AG08395 (cell line): ENCODE data around the gene SLC6A6.

ENCODE experiments used
- DNase-seq: peaks from one replicate; pipeline ENCODE4 v3.0.0; 2012; ENCODE audit warnings: mixed read lengths, low spot score

The SLC6A6 gene

DNA sequence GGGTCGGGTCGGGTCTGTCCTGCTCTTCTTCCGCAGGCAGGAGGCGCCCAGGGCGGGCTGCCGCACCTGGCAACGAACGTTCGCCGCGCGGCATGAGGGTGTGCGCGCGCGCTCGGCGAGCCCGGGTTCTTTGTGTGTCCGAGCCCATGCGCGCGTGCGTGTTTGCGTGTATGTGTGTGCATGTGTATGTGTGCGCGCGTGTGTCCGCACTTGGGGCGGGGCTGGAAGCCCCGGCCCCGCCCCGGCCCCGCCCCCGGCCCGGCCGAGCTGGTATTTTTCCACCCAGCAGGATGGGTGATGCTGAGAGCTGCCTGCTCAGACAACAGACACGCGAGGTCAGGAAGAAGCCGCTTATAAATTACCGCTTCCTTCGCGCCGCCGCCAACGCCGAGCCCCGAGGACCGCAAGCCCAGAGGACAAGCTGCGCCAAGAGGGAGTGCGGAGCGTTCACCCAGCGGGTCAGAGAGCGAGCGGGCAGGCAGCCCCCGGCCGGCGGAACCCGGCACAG is at the start of gene SLC6A6:
Gene SLC6A6 (plus strand): TSS at position 303 of the 508 bp plus-strand sequence. CDS start 41,029 bp downstream, outside the sequence.
- peak; percentile 94 for DNase-seq

DNA sequence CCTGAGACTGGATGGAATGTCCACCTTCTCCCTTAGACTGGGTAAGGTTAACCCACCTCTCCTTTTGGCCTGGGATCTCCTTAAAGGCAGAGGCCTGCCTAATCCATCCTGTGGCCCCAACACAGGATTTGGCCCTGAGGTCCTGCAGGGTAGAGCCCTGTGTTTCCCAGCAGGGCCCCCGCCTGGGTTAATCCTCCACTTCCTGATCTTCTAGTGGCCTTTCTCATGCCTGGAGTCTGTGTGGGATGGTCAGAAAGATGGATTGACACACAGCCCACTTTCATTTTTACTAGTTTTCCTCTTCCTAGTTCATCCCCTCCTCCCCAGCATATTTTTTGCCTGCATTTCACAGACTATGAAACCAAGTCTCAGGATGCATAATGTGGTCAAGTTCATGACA is 48.9 kb upstream of the SLC6A6 start:
- no peak for DNase-seq

DNA sequence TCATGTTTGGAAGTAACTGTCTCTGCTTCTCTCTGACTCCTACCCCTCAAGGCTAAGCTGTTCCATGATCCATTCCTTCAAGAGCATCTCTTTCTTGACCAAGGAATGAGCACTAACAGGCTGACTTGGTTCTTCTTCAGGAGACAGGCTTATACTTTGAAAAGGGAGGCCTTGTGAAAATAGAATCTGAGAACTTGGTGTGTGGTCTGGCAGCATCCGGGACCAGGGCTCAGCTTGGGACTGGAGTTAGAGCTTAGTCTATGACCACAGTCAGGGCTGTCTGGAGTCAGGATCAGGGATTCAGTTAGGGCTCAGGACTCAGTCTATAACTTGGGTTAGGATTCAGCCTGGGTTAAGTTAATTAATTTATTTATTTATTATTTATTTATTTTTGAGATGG is 44.9 kb upstream of the SLC6A6 start:
- no peak for DNase-seq

DNA sequence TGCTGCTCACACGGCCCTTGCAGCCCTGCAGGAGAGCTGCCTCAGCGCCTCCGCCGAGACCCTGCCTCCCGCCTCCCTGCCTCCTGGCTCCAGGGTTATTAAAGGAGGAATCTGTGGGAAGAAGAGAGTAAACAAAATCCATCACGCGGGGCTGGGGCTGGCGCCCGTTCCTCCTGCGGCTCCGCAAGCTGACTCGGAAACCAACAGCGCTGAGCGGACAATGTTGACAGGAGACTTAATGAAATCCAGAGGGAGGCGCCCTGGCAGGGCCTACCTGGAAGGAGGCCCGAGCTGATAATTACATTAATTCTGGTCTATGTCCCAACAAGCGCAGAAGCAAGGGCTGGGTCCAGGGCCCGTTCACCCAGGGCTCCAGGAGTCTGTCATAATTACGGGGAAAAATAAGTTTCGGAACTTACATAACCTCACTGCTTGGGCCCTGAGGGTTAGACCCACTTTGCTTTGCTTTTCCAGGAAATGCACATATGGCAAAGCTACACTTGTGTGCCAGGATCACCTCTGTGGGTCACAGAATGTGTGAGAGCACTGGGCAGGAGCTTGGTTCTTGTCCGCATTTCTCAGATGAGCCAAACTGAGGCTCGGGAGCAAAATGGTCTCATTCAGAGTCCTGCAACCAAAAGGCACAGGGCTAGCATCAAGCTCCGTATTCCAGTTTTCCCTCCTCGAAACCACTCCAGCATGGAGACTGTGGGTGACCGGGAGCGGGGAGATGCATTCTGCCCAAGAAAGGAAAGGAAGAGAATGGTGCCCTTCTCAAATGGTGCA is 43.8 kb upstream of the SLC6A6 start:
- peak; percentile 75 for DNase-seq

DNA sequence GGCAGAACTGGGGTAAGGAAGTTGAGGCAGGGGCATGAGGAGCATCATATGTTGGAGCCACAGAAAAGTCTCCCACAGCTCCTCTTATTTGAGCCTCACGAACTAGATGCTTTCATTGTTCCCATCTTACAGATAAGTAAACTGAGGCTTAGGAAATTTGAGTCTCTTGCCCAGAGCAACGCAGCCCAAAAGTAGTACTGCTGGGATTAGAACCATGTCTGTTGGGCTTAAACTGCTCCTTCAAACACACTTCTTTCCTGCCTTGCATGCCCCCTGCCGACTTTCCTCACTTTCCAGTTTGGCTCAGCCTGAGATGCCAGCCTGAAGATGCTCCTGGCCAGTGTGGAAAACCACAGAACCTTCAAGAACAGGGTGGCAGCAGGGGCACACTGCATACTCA is 43.1 kb upstream of the SLC6A6 start:
- no peak for DNase-seq

DNA sequence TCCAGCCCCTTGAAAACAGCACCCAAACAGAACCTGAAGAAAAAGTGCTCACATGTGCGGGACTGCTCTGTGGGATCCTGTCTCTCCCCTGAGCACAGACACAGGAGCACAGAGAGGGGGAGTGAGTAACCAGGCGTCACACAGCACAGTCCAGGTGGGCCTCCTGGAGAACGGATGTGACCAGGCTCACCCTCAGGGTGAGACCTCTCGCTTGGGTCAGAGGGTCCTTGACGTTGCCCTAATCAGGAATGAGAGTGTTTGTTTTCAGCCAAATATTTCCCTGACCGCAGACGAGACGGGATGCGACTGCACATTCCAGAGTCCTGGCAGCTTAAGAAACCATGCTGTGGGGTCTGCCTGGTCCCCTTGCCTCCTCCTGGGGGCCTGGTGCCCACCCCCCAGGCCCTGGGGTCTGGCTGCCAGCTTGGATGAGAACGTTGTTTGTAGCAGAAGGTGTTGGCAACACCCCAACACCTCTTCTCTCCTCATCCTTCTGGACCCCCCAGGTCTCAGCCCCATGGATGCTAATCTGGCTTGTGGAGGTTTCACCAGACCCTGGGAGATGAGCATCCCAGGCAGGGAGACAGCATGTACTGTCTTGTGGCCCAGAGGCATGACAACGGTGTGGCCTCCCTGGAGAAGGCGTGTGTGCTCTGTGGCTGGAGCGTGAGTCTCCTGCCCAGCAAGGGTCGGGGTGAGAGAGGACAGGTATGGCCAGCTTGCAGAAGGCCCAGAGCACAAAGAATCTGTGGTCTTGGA is 42.1 kb upstream of the SLC6A6 start:
- DNase-seq: peak; percentile 48

DNA sequence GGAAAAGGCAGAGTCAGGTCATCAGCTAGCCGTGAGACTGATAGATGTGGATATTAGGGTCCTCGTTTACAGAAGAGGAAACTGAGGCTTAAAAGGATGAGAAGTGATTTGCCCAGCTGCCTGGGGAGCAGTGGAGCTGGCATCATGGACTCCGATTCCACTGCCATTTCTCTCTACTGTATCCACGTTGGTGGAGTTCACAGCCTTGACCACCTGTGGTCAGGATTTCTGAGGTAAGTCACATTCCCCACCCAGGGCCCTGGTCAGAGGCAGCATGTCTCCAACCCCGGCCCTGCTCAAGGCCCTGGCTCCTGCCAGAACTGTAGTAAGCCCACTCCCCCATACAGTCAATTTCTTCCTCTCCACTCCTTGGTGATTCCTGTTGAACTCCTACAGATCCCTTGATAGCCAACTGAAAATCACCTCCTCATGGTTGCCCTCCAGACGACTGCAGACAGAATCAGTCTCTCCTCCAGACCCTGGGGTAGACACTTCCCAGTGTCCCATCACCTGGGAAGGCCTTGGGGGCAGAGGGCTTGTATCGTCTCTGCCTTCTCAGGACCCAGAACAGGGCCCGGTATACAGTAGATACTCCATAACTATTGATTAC is 41.2 kb upstream of the SLC6A6 start:
- DNase-seq: no peak

DNA sequence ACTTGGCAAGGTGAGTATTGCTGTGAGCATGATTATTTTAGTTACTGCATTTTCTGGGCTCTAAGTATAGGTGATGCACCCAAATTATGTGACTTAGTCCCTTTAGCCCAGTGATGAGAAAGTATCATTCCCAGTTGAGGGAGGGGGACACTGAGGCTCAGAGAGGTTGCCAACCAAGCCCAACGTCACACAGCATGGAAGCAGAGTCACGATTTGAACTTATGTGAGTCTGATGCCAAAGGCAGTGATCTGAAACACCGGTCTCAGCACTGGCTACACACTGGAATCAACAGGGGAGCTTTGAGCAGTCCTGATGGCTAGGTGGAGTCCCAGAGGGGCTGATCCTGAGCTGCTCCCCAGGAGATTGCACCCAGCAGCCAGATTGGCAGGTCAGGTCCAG is 39.5 kb upstream of the SLC6A6 start:
- DNase-seq: no peak

DNA sequence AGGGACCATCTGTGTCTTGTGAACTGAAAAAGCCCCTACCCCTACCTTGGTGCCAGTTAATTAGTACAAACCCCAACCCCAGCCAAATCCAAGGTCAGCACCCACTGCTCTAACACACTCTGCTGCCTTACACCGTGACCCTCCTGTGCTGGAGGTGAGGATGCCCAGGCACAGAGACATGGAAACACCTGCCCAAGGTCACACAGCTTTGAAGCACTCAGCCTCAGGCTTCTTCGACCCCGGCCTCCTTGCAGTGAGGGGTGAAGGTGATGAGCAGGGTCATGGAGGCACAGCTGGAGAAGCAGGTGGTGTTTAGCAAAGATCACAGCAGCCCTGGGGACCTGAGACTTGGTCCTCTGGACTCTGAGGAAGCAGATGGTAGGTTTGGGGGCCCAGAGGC is 39.0 kb upstream of the SLC6A6 start:
- DNase-seq: no peak

DNA sequence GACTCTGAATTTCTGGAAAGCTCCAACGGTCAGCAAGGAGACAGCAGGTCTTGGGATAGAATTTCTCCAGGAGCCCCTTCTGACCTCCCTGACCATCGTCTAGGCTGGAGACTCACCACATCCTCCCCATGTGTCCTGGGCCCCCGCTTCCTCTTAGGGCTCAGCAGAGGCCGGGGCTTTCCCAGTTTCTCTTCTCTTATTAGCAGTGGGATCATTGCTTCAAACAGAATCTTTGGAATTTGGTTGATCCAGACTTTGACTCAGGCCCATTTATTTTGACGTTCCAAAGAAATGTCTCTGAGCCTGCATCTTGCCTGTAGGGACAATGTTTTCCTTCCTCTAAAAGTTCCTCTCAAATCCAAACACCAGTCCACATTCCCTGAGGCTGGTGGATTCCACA is 38.4 kb upstream of the SLC6A6 start:
- no peak for DNase-seq

DNA sequence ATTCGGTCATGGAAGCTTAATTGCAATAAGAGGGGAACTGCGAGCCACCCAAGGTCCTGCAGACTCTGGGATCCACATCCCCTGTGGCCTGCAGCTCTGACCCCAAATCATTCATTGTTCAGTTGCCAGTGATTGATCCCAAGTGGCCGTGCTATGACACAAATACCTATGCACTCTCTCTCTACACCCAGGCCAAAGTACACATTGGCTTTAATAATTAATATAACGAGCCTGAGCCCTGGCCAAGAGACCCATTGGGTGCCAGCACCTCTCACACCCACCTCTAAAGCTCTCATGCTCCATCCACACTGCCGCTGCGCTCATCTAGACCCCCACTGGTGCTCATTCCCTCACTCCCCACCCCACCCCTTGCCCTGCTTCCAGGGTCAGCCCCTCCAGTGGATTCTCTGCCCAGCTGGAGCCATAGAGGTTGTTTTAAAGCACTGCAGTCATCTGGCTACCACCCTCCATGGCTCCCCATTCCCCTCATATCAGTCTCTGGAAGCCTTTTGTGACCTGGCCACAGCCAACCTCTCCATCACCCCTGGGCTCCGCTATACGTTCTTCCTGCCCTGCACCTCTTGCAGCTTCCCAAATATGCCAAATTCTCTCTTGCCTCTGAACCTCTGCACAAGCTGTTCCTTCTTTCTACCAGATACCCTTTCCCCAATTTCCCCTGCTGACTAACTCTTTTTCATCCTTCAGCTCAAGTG is 37.7 kb upstream of the SLC6A6 start:
- no peak for DNase-seq

DNA sequence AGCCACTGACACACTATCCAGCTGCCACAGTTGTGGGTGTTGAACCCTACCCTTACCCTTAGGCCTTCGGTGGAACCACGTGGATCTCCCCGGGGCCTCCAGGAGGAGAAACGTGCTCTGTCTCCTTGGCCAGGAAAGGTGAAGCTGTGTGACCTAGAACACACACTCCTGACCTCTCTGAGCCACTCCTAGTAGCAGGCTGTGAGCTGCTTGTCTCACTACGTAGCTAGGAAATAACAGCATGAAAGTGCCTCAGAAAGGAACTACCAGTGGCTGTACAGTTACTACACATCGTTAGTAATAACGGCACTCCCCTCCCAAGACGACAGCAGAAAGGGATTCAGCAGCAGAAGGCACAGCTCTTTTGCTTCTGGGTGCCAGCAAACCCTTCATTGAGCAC is 36.2 kb upstream of the SLC6A6 start:
- no peak for DNase-seq

DNA sequence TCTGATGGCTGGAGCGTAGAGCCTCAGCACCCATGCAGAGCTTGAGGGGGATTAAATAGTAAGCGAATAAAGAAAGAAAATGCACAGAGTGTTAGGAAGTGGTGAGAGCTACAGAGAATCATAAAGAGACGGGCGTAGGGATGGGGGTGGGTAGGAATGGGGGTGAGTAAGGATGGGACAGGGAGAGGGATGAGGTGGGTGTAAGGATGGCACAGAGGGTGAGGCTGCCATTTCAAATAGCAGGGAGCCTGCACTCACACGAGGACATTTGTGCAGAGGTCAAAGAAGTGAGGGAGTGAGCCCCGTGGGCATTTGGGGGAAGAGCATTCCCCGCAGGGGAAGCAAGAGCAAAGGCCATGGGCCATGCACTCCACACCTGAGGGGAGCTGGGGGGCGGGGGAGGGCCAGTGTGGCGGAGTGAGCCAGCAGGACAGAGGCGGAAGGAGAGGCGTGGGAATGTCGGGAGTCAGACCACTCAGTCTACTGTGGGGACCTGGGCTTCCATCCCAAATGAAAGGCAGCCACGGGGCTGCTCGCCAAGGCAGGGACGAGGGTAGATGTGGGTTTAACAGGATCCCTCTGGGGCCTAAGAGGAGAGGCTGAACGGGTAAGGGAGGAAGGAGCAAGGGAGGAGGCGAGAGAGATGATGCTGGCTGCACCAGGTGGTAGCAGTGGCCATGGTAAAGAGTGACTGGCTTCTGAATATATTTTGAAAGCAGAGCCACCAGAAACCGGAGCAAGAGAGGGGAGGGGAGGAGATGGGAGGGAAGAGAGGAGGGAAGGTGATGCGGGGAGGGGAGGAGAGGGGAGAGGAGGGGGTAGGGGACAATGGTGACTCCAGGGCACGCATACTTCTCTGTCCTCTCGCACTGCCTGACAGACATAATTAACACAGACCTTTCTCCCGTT is 35.2 kb upstream of the SLC6A6 start:
- DNase-seq: no peak

DNA sequence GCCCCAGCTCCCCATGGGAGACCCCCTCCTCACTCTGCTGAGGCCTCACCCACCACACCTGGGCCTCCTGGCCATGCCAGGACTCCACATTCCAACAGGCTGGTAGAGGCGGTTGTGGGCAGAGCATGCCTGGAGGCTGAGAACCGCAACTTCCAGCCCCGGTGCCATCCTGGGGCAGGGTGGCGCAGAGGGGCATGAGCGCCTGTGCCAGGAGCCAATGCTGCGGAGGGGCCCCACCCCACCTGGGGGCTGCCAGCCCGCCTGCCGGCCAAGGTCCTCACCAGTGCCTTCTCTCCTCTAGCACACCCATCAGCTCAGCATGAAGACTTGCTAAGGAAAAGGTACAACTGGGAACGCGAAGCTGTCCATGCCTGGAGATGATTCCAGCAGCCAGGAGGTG is 34.3 kb upstream of the SLC6A6 start:
- no peak for DNase-seq

DNA sequence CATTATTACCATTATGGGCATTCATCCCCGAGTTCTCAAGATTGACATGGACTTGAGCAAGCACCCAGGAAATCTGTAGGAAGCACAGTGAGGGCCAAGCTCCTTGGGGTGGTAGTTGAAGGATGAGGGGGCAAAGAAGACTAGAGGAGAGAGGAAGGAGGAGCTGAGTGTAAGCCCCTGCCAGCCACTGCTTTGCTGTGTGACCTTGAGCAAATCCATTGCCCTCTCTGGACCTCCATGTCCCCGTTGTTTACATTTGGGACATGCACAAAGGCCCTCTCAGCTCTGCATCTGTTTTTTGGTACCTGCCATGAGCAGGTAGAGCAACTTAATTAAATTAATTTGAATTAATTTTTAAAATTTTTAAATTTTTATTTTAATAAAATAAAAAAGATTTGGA is 33.5 kb upstream of the SLC6A6 start:
- DNase-seq: no peak

DNA sequence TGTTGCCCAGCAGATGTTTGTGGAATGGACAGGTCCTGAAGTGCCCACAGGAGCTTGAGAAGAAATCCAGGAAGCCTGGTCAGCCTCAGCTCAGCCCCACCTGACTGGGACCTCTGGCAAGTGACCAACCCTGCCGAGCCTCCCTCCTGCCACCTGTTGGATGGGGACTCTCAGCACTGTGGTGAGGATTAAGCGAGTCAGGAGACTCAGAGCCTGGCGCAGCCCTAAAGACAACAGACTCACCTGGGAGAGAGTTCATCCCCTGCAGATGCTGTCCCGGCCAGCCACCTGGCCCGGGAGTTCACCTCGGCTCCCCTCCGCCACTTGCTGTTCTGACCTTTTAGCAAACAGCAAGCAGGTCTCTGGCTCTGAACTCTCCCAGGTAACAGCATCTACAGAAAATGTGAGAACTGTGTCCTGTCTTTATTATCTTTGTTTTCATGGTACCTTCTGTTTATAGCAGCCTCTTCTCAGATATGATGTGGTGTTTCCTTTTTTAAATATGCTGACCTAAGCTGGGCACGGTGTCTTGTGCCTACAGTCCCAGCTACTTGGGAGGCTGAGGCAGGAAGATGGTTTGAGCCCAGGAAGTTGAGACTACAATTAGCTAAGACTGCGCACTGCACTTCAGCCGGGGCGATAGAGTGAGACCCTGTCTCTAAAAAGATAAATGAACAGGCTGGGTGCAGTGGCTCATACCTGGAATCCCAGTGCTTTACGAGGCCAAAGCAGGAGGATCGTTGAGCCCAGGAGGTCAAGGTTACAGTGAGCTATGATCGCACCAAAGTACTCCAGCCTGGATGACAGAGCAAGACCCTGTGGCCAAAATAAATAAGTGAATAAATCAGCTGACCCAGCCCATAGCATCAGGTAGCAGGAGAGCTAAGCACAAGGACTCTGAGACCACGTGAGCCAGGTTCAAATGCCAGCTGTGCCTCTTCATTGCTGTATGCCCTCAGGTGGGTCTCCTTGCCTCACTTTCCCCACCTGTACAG is 32.4 kb upstream of the SLC6A6 start:
- no peak for DNase-seq

DNA sequence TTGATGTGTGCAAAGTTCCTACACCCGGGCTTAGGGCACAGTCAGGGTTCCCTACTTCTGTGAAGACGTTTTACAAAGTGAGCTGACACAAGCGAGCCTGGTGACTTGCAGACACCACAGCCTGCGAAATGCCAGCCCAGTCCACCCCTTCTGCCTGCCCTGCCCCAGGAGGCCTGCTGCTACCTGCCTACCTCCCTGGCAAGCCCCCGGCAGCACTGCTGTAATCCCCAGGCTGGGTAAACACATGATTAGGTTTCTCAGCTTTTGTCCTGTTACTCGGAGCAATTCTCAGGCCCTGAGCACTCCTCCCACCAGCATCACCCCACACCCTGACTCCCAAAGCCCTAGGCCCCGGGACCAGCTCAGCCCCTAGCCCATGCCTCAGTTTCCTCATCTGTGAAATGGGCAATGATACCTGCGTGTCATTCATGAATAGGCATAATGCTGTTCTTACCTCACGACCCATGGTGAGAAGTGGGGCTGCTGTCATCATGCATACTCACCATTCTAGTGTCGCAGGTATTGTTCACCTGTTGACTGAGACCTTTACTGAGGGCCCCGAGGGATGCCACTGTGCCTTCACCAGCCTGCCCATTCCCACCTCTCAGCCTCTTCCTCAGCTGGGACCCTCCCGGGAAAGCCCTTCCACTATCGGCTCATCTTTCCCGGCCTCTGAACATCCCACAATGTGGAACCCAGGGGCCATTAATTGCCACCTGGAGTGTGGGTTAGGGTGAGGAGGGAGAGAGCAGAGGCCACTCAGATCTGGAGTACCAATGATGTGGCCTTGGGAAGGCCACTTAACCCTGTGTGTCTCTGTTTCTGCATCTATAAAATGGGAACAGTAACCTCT is 31.5 kb upstream of the SLC6A6 start:
- DNase-seq: no peak

DNA sequence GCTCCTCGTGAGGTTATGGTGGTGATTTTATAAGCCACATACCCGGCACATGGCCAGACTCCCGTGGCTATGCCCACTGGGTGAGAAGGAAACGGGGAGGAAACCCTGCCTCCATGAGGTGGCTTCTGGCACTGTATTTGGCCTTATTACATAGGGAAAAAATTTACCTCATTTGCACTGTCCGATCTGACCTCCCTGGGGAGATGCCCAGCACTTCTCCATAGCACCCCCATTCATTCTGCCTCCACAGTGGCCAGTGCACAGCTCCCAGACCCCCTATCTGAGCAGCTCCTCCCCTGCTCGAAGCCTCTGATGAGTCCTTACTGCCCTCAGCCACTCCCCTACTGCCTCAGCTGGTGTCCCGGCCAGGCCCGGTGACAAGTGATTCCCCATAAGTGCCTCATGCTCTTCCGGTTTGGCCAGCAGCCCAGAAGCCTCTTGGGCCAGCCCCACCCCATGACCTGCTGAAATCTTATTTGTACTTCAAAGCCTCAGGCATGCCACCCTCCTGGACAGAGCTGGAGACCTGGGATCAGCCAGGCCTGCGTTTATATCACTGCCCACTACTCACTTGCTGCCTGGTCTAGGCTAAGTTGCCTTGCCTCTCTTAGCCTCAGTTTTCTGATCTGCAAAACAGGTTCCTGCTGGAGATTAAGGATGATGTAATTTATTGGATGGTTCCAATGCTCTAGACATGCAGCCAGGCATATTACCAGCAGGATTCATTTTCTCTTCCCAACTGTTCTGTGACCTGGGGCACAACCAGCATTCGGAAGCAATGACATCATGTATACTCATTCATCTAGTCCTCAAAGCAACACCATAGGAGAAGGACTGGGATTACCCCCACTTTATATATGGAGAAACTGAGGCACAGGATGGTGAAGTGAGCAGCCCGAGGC is 30.6 kb upstream of the SLC6A6 start:
- DNase-seq: peak; percentile 79
